Pancreas (tissue), 10 donors: ENCODE results near the gene DLX4. TPM values are rescaled to one million over a fixed set of nuclear protein-coding genes. Genes with fewer than 3 reads are reported as not detected.
A peak's percentile ranks its signal among the peaks of the same experiment; 100 is the strongest.

Experiments used
- ATAC-seq, 4 donors: fragments of 200-7000 bp; cut with Tn5 transposase; one replicate each; pipeline versions ENCODE4 v1.8.0 to v1.9.1; 2020; ENCODE audit warnings: mild to moderate bottlenecking in 4 of 4, moderate library complexity in 4 of 4
- DNase-seq, 6 donors: peaks; one replicate each; pipeline ENCODE4 v3.0.0-alpha.2; 2020
- FAIRE-seq: peaks from 2 replicates; lab custom pipeline; 2012; peaks lifted over from hg19 to GRCh38; lab: Jason Lieb, UNC
- H3K27ac ChIP-seq, 4 donors: fragments of 200-600 bp; sonication (generic); 1 replicate in 3 of 4; 2 replicates in 1 of 4; pipeline versions ENCODE4 v1.5.0 to v1.8.0; 2020
- H3K27me3 ChIP-seq, 4 donors: fragments of 200-600 bp; one replicate each; pipeline ENCODE4 v1.8.0; 2021
- H3K36me3 ChIP-seq, 3 donors: fragments of 200-600 bp; sonication (generic) in 1 of 3; one replicate each; pipeline versions ENCODE4 v1.5.0 to v1.8.0; 2020 to 2021
- H3K4me1 ChIP-seq, 3 donors: fragments of 200-600 bp; one replicate each; pipeline ENCODE4 v1.8.0; 2021
- H3K4me3 ChIP-seq, 4 donors: fragments of 200-600 bp; sonication (generic) in 2 of 4; one replicate each; pipeline versions ENCODE4 v1.5.0 to v1.8.0; 2020 to 2021
- H3K9me3 ChIP-seq, 4 donors: fragments of 200-600 bp; one replicate each; pipeline ENCODE4 v1.8.0; 2021
- WGBS, 2 donors: extraction: QIAGEN DNeasy Blood & Tissue Kit; methylation state at CpG; one replicate each; pipeline ENCODE4 v1.1.7; 2013; 5-methylcytosine and 5-hydroxymethylcytosine counted together
- intact Hi-C, 3 donors: fragments of 100-400 bp; cut with DNase I; formaldehyde crosslinking; loops; one replicate each; pipeline versions ENCODE4 v1.11.1 to v1.14.2; 2022
- polyA plus RNA-seq, 2 donors: library from polyadenylated mRNA; stranded (reverse); fragments of 200-250 nt; gene quantifications; one replicate each; pipeline ENCODE4 v1.2.3, GENCODE V29; 2013
- total RNA-seq, 6 donors: library from RNA; stranded (reverse); fragmentation: NEBNext Ultra II Directional in 4 of 6; extraction: Animal tissue kit (Norgen Biotek cat#: 25700) in 4 of 6; gene quantifications; one replicate each; pipeline versions ENCODE4 v1.2.1 to v1.2.4, GENCODE V29; 2021 to 2023
- TF ChIP-seq, protein P1 (sequence below), 4 donors: fragments of 200-600 bp; sonication (generic) in 3 of 4; IDR thresholded peaks; one replicate each; pipeline versions ENCODE4 v1.5.0 to v1.8.0; 2021; ENCODE audit warnings: antibody characterized with exemption in 4 of 4
- donor health status: healthy with polysubstance abuse.
- donor health status: DM: no; HTN: no; CAD: no; lungs with moderate emphysema.
- donor health status: DM: no; HTN: no; CAD: no.
- donor health status: control.
- donor health status: control.
- donor health status: Bipolar disorder and iron deficiency.
- donor health status: DM: yes; HTN: yes; CAD: no.
- donor health status: DM: no; HTN: no; CAD: no.
- donor health status: DM: no; HTN: no; CAD: no.
- donor health status: DM: yes; HTN: yes; CAD: no.

Gene DLX4
- total and polyA plus RNA-seq, 8 donors: 0.16 to 0.30 (median 0.23) TPM; not detected in 3

DNA sequence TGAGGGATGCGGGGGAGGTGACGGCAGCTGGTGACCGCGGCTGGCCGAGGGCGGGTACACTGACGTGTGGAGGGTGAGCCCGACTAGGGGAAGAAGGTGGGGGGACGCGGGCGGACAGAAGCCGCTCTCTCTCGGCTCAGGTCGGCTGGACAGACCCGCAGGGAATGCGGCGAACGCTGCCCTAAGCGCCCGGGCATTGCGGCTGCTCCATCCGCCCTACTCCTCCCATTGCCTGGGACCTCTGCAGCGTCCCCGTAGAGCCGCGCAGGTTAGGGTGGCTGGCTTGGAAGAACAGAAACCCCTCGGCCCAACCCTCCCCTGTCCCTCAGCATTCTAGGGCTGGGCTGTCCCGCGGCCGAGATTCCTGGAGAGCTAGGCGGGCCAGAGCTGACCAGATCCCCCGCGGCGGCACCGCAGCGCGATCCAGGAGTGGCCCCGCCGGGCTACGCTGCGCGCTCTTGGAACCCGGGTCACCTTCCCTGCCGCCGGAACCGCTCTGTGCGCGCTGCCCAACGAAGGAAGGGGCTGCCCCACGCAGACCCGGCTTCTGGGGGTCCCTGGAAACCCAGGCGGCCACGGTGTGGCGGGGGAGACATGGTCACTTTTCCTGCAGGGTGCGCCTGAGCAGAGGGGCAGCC is 3.0 kb downstream of the DLX4 start:
- intact Hi-C loops: no loop called here
- Histone ChIP-seq H3K27me3 (peaks cover 0 to 41% (median 4%) of the 10 kb centered on the region in 4 donors), H3K36me3 (no peaks in the 10 kb centered on the region), H3K27ac (no peak overlapping the region), H3K4me1 (peaks cover 0 to 13% (median 0%) of the 10 kb centered on the region in 3 donors), H3K9me3 (no peaks in the 10 kb centered on the region), H3K4me3 (peak overlapping the region in 1 of 4 donors; percentile 23)
- no peak for ATAC-seq
- TF ChIP-seq, protein P1, sequence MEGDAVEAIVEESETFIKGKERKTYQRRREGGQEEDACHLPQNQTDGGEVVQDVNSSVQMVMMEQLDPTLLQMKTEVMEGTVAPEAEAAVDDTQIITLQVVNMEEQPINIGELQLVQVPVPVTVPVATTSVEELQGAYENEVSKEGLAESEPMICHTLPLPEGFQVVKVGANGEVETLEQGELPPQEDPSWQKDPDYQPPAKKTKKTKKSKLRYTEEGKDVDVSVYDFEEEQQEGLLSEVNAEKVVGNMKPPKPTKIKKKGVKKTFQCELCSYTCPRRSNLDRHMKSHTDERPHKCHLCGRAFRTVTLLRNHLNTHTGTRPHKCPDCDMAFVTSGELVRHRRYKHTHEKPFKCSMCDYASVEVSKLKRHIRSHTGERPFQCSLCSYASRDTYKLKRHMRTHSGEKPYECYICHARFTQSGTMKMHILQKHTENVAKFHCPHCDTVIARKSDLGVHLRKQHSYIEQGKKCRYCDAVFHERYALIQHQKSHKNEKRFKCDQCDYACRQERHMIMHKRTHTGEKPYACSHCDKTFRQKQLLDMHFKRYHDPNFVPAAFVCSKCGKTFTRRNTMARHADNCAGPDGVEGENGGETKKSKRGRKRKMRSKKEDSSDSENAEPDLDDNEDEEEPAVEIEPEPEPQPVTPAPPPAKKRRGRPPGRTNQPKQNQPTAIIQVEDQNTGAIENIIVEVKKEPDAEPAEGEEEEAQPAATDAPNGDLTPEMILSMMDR (IDR thresholded peaks at IDR 0.05): no peak
- no peak for DNase-seq
- FAIRE-seq: no peak
- 4% methylated on average over 54 to 55 of the region's 55 CpGs for WGBS, 2 donors

DNA sequence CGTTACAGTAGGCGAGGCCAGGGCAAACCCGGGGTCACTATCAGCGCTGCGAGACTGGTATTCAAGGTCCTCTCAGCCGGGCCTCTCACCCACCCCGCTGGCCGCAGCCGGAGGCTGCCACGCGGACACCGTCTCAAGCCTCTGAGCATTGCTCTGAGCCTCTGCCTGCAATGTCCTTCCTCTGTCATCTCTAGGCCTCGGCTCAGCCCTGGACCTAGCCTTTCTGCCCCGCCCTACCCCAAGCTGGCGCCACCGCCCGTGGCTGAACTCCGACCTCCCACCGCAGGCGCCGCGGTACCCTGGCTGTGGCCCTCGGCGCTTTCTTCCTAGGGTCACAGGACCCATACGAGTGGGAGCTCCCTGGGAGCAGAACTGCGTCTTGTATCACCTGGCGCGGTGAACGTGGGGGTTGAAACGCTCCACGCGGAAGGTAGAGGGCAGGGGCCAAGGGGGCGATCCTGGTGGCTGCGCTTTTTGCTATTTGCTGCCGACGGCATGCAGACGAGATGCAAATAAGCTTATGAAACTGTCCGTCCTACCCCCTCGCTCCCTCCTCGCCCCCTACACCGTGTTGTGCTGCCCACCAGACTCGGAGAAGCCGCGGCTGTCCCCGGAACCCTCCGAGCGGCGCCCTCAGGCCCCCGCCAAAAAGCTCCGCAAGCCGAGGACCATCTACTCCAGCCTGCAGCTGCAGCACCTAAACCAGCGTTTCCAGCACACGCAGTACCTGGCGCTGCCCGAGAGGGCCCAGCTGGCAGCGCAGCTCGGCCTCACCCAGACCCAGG is 3.7 kb downstream of the DLX4 start:
- no peak for DNase-seq
- intact Hi-C loops: no loop called here
- ATAC-seq: no peak
- FAIRE-seq: no peak
- WGBS, 2 donors: 30 to 33% methylated on average over 56 to 57 of the region's 57 CpGs
- peaks cover 0 to 41% (median 4%) of the 10 kb centered on the region in 4 donors for H3K27me3 ChIP-seq
- H3K4me3 ChIP-seq: no peak overlapping the region
- TF ChIP-seq, protein P1 (IDR thresholded peaks at IDR 0.05): no peak
- peaks cover 0 to 13% (median 0%) of the 10 kb centered on the region in 3 donors for H3K4me1 ChIP-seq
- H3K36me3 ChIP-seq: no peaks in the 10 kb centered on the region
- H3K9me3 ChIP-seq: no peaks in the 10 kb centered on the region
- H3K27ac ChIP-seq: no peak overlapping the region

DNA sequence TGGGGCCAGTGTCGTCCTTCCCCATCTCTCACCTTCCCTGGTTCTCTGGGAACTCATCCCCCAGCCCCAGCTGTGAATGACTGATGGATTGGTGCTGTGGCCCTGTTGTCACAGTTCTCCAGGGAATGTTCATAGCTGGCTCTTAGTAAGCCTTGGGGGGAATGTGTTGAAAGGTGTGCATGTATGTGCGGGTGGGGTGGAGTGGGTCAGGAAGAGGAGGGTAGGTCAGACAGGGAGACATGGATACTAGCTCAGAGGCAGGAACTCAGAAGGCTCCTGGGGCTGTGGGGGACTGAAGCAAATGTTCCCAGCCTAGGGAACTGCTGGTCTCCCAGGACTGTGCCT is 4.3 kb downstream of the DLX4 start:
- H3K27me3 ChIP-seq: peaks cover 0 to 35% (median 3%) of the 10 kb centered on the region in 4 donors

DNA sequence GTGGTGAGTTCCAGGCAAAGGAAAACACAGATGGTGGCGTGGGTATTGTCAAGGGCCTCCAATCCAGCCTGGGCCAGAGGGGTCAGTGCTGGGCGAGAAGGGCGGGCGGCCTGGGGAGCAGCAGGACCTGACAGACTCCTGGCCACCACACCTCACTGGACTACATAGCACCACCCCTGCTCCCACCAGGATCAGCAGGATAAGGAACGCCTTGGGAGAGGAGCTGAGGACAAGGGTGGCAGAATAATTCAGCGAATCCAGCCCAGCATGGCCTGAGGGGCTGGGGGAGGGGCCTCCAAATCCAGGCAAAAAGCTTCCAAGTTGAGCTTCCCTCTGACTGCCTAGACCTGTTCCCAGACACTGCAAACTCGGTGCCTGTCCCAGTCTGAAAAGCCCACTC is 6.5 kb downstream of the DLX4 start:
- peaks cover 0 to 21% (median 3%) of the 10 kb centered on the region in 4 donors for H3K27me3 ChIP-seq
- DNase-seq (no peak), ATAC-seq (no peak), FAIRE-seq (no peak)
- 79 to 85% methylated on average over 7 of the region's 7 CpGs for WGBS, 2 donors
- intact Hi-C loops: no loop called here
- peaks cover 0 to 8% (median 0%) of the 10 kb centered on the region in 3 donors for H3K4me1 ChIP-seq
- H3K27ac ChIP-seq: no peak overlapping the region
- TF ChIP-seq, protein P1 (IDR thresholded peaks at IDR 0.05): no peak
- H3K4me3 ChIP-seq: no peak overlapping the region
- H3K9me3 ChIP-seq: no peaks in the 10 kb centered on the region
- H3K36me3 ChIP-seq: no peaks in the 10 kb centered on the region

More for the DNA sequence above, 4.3 kb downstream of the DLX4 start:
- no peak for FAIRE-seq
- Histone ChIP-seq H3K9me3 (no peaks in the 10 kb centered on the region), H3K4me1 (peaks cover 0 to 13% (median 0%) of the 10 kb centered on the region in 3 donors), H3K36me3 (no peaks in the 10 kb centered on the region), H3K4me3 (no peak overlapping the region), H3K27ac (no peak overlapping the region)
- ATAC-seq: no peak
- TF ChIP-seq, protein P1 (IDR thresholded peaks at IDR 0.05): no peak
- intact Hi-C loops: no loop called here
- DNase-seq: no peak
- WGBS, 2 donors: 49 to 71% methylated on average over 2 of the region's 2 CpGs
